HUDEP-2 (cell line): Measurements from ENCODE around the gene SPIC.
"Not testable (repeated sequence)": the region's sequence is repeated elsewhere in the genome, so short reads cannot be mapped to it uniquely, and the experiment has no call there.

ENCODE experiments used
- DNase-seq, 76 experiments: peaks; one replicate each; lab custom pipeline; 2025; ENCODE audit not compliant: unreplicated experiment in 76 of 76; lab: John Stamatoyannopoulos, UW

The SPIC gene

GRCh38 chr12:101474711-101475386, at the start of gene SPIC:
Gene SPIC (plus strand): TSS chr12:101475336. CDS start chr12:101476905, 1,569 bp downstream.
- no peak for DNase-seq

- DNase-seq, result no peak
These were observed 44.7 kb upstream of the SPIC start for GRCh38 chr12:101430456-101430855.

GRCh38 chr12:101436136-101436535, 39.0 kb upstream of the SPIC start:
- no peak for DNase-seq

- no peak for DNase-seq
These were observed 35.9 kb upstream of the SPIC start for GRCh38 chr12:101439236-101439635.

GRCh38 chr12:101441461-101442224, 33.5 kb upstream of the SPIC start:
- DNase-seq, result no peak

GRCh38 chr12:101455685-101456084, 19.5 kb upstream of the SPIC start:
- DNase-seq, result no peak

GRCh38 chr12:101459642-101460346, 15.3 kb upstream of the SPIC start:
- DNase-seq, result no peak

GRCh38 chr12:101468948-101469347, 6.2 kb upstream of the SPIC start:
- no peak for DNase-seq

GRCh38 chr12:101470939-101471338, 4.2 kb upstream of the SPIC start:
- no peak for DNase-seq

GRCh38 chr12:101471878-101472277, 3.3 kb upstream of the SPIC start:
- not testable (repeated sequence) for DNase-seq

- DNase-seq, result no peak
These were observed 888 bp upstream of the SPIC start for GRCh38 chr12:101474248-101474647.

- no peak for DNase-seq
These were observed 692 bp downstream of the SPIC start for GRCh38 chr12:101475751-101476305.

GRCh38 chr12:101480849-101481248, 5.7 kb downstream of the SPIC start:
- no peak for DNase-seq

- DNase-seq, result no peak
These were observed 9.9 kb downstream of the SPIC start for GRCh38 chr12:101485021-101485420.

- DNase-seq, result no peak
These were observed 13.3 kb downstream of the SPIC start for GRCh38 chr12:101488469-101488868.

- DNase-seq, result peak in 12 of 76 experiments; percentile 0 to 37 (median 6)
These were observed 15.3 kb downstream of the SPIC start for GRCh38 chr12:101490286-101490920.

- no peak for DNase-seq
These were observed 16.2 kb downstream of the SPIC start for GRCh38 chr12:101491329-101491728.

- DNase-seq, result no peak
These were observed 18.4 kb downstream of the SPIC start for GRCh38 chr12:101493556-101493955.

GRCh38 chr12:101498252-101498651, 23.1 kb downstream of the SPIC start:
- DNase-seq, result no peak

- no peak for DNase-seq
These were observed 26.4 kb downstream of the SPIC start for GRCh38 chr12:101501410-101501995.
